HEK293 (cell line): ENCODE data around the gene BRD8.

Experiments used
- CTCF ChIA-PET: fragments of 350-600 bp; formaldehyde crosslinking; extraction: SDS; loops from one replicate; lab custom pipeline; 2021; ENCODE audit warnings: antibody characterized with exemption; lab: Yijun Ruan, JAX
- POLR2A ChIA-PET: fragments of 300-600 bp; formaldehyde crosslinking; extraction: SDS; loops from one replicate; lab custom pipeline; 2020; ENCODE audit warnings: antibody characterized with exemption, inconsistent platforms; lab: Yijun Ruan, JAX
- H3K27ac ChIP-seq: fragments of 200-500 bp; sonication (Bioruptor generic); 2 replicates; pipeline ENCODE4 v1.5.1; 2014; ENCODE audit warnings: low read depth, low read length, control low read depth, inconsistent platforms; ENCODE audit errors: extremely low read depth
- H3K36me3 ChIP-seq, 2 experiments: fragments of 200-500 bp in 1 of 2; sonication (Bioruptor generic) in 1 of 2; 1 replicate in 1 of 2; 2 replicates in 1 of 2; pipeline ENCODE4 v1.5.1; 2014 to 2017; ENCODE audit warnings: inconsistent platforms in 2 of 2, low read length in 2 of 2; ENCODE audit not compliant: control insufficient read depth in 2 of 2, insufficient read depth in 1 of 2
- H3K4me1 ChIP-seq: fragments of 200-500 bp; sonication (Bioruptor generic); 2 replicates; pipeline ENCODE4 v1.5.1; 2014; ENCODE audit warnings: mild to moderate bottlenecking, low read length, inconsistent platforms; ENCODE audit not compliant: control insufficient read depth, insufficient read depth
- H3K4me3 ChIP-seq: 2 replicates; pipeline ENCODE4 v1.5.1; 2011; ENCODE audit warnings: low read depth, mild to moderate bottlenecking, control low read depth, low read length, moderate library complexity
- H3K9me3 ChIP-seq: fragments of 200-500 bp; sonication (Bioruptor generic); 2 replicates; pipeline ENCODE4 v1.5.1; 2014; ENCODE audit warnings: low read depth, low read length, inconsistent platforms; ENCODE audit not compliant: control insufficient read depth, insufficient read depth
- MEIS1 ChIP-seq: sonication (generic); formaldehyde crosslinking; IDR thresholded peaks from 2 replicates; pipeline ENCODE4 v1.8.1; 2022; ENCODE audit warnings: missing genetic modification reagents, mild to moderate bottlenecking, borderline replicate concordance
- ZFHX2 ChIP-seq: fragments of 450-650 bp; formaldehyde crosslinking; conservative IDR thresholded peaks from 2 replicates; pipeline ENCODE4 v1.5.1; 2016; ENCODE audit warnings: missing biosample characterization, missing genetic modification characterization
- ZIC2 ChIP-seq: fragments of 450-650 bp; formaldehyde crosslinking; IDR thresholded peaks from 2 replicates; pipeline ENCODE4 v1.5.1; 2016; ENCODE audit warnings: missing biosample characterization, missing genetic modification characterization
- ZNF121 ChIP-seq: fragments of 450-650 bp; formaldehyde crosslinking; IDR thresholded peaks from 2 replicates; pipeline ENCODE4 v1.5.1; 2016; ENCODE audit warnings: missing biosample characterization, missing genetic modification characterization
- ZNF155 ChIP-seq: fragments of 450-650 bp; formaldehyde crosslinking; IDR thresholded peaks from 2 replicates; pipeline ENCODE4 v1.5.1; 2016; ENCODE audit warnings: missing biosample characterization, missing genetic modification characterization
- ZNF174 ChIP-seq: fragments of 450-650 bp; formaldehyde crosslinking; IDR thresholded peaks from 2 replicates; pipeline ENCODE4 v1.5.0; 2017; ENCODE audit warnings: missing biosample characterization, mild to moderate bottlenecking, missing genetic modification characterization
- ZNF175 ChIP-seq: fragments of 450-650 bp; formaldehyde crosslinking; IDR thresholded peaks from 2 replicates; pipeline ENCODE4 v1.5.1; 2016; ENCODE audit warnings: missing biosample characterization, missing genetic modification characterization
- ZNF184 ChIP-seq: fragments of 450-650 bp; IDR thresholded peaks from 2 replicates; pipeline ENCODE4 v1.5.1; 2018; ENCODE audit warnings: missing biosample characterization, mild to moderate bottlenecking, missing genetic modification characterization
- ZNF202 ChIP-seq: fragments of 450-650 bp; formaldehyde crosslinking; IDR thresholded peaks from 2 replicates; pipeline ENCODE4 v1.5.1; 2016; ENCODE audit warnings: missing biosample characterization, missing genetic modification characterization, borderline replicate concordance
- ZNF214 ChIP-seq: fragments of 450-650 bp; formaldehyde crosslinking; IDR thresholded peaks from 2 replicates; pipeline ENCODE4 v1.5.1; 2017; ENCODE audit warnings: missing biosample characterization, mild to moderate bottlenecking, missing genetic modification characterization, borderline replicate concordance
- ZNF223 ChIP-seq: fragments of 450-650 bp; formaldehyde crosslinking; IDR thresholded peaks from 2 replicates; pipeline ENCODE4 v1.5.1; 2016; ENCODE audit warnings: missing biosample characterization, missing genetic modification characterization
- ZNF23 ChIP-seq: fragments of 450-650 bp; formaldehyde crosslinking; IDR thresholded peaks from 2 replicates; pipeline ENCODE4 v1.5.1; 2016; ENCODE audit warnings: missing biosample characterization, missing genetic modification characterization, borderline replicate concordance
- ZNF239 ChIP-seq: fragments of 450-650 bp; formaldehyde crosslinking; IDR thresholded peaks from 2 replicates; pipeline ENCODE4 v1.5.1; 2016; ENCODE audit warnings: missing biosample characterization, missing genetic modification characterization
- ZNF274 ChIP-seq, 2 experiments: fragments of 200-500 bp in 1 of 2; fragments of 450-650 bp in 1 of 2; sonication (Bioruptor generic) in 1 of 2; formaldehyde crosslinking in 1 of 2; IDR thresholded peaks; 2 replicates each; pipeline versions ENCODE4 v1.5.1 to v1.6.1; 2014 to 2016; ENCODE audit warnings: borderline replicate concordance in 1 of 2, inconsistent platforms in 1 of 2, low read length in 1 of 2, missing biosample characterization in 1 of 2, missing genetic modification characterization in 1 of 2
- ZNF324 ChIP-seq: fragments of 450-650 bp; formaldehyde crosslinking; IDR thresholded peaks from 2 replicates; pipeline ENCODE4 v1.5.1; 2016; ENCODE audit warnings: missing biosample characterization, missing genetic modification characterization
- ZNF335 ChIP-seq: fragments of 450-650 bp; formaldehyde crosslinking; conservative IDR thresholded peaks from 2 replicates; pipeline ENCODE4 v1.5.1; 2016; ENCODE audit warnings: missing biosample characterization, missing genetic modification characterization
- ZNF394 ChIP-seq: fragments of 450-650 bp; formaldehyde crosslinking; IDR thresholded peaks from 2 replicates; pipeline ENCODE4 v1.5.1; 2016; ENCODE audit warnings: missing biosample characterization, missing genetic modification characterization, mild to moderate bottlenecking, moderate library complexity, borderline replicate concordance
- ZNF501 ChIP-seq: fragments of 450-650 bp; formaldehyde crosslinking; IDR thresholded peaks from 2 replicates; pipeline ENCODE4 v1.5.1; 2016; ENCODE audit warnings: missing biosample characterization, missing genetic modification characterization
- ZNF560 ChIP-seq: fragments of 450-650 bp; formaldehyde crosslinking; IDR thresholded peaks from 2 replicates; pipeline ENCODE4 v1.5.1; 2017; ENCODE audit warnings: missing biosample characterization, missing genetic modification characterization, borderline replicate concordance
- ZNF596 ChIP-seq: fragments of 450-650 bp; IDR thresholded peaks from 2 replicates; pipeline ENCODE4 v1.5.0; 2018; ENCODE audit warnings: missing biosample characterization, mild to moderate bottlenecking, missing genetic modification characterization, moderate library complexity
- ZNF623 ChIP-seq: fragments of 450-650 bp; formaldehyde crosslinking; IDR thresholded peaks from 2 replicates; pipeline ENCODE4 v1.5.1; 2016; ENCODE audit warnings: missing biosample characterization, missing genetic modification characterization
- TF ChIP-seq, protein P1 (sequence below): fragments of 450-650 bp; formaldehyde crosslinking; IDR thresholded peaks from 2 replicates; pipeline ENCODE4 v1.5.1; 2016; ENCODE audit warnings: missing biosample characterization, missing genetic modification characterization, low read depth
- TF ChIP-seq, protein P2 (sequence below): fragments of 450-650 bp; formaldehyde crosslinking; IDR thresholded peaks from 2 replicates; pipeline ENCODE4 v1.5.1; 2016; ENCODE audit warnings: missing biosample characterization, missing genetic modification characterization
- TF ChIP-seq, protein P3 (sequence below): fragments of 450-650 bp; formaldehyde crosslinking; IDR thresholded peaks from 2 replicates; pipeline ENCODE4 v1.5.1; 2016; ENCODE audit warnings: missing biosample characterization, missing genetic modification characterization

The BRD8 gene

DNA sequence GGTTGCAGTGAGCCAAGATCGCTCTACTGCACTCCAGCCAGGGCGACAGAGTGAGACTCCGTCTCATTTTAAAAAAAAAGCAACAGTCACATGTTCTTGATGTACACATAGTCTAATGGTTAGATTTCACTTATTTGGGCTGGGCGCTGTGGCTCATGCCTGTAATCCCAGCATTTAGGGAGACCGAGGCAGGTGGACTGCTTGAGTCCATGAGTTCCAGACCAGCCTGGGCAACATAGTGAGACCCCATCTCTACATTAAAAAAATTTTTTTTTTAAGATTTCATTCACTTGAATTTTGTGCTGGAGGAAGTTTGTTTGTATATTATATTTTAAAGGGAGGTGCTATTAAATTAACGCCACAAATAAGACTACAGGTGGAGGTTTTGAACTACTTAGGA lies 72.7 kb downstream of the BRD8 start:
- H3K9me3 ChIP-seq, result no peaks in the 10 kb centered on the region
- H3K27ac ChIP-seq, result no peak overlapping the region
- H3K4me3 ChIP-seq, result no peak overlapping the region
- peaks cover 17% of the 10 kb centered on the region for H3K4me1 ChIP-seq
- ChIA-PET POLR2A (no interaction called here), CTCF (no interaction called here)
- TF ChIP-seq ZNF155, result no peak
- peak; percentile 79; the same call in 1 of the 2 replicates for TF ChIP-seq ZNF121 (tag by site-specific recombination)
- H3K36me3 ChIP-seq, result no peaks in the 10 kb centered on the region

DNA sequence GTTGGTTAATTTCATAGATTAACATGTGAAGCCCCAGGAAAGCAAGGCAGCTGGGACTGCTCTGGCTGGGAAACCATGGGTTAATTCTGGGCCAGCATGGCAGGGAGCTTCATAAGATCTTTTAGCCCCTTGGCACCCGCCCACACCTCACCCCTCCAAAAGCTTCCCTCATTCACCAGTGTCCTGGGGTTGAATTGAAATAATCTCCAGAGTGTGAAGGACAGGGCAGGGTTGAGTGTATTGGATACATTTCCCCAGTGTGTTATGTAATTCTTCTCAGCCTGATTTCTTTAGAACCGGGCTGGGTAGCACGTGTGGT lies 75.2 kb downstream of the BRD8 start:
- ChIA-PET CTCF (interaction anchor here (1.1 to 2.5 kb wide), 2 partner anchors 26 to 31 kb away, joined by 6 to 15 read pairs; no protein-coding TSS in a partner anchor), POLR2A (no interaction called here)
- Histone ChIP-seq H3K36me3 (no peaks in the 10 kb centered on the region), H3K9me3 (no peaks in the 10 kb centered on the region), H3K4me3 (no peak overlapping the region), H3K27ac (no peak overlapping the region), H3K4me1 (no peaks in the 10 kb centered on the region)
- TF ChIP-seq ZNF175 (tag by site-specific recombination) (no peak), ZIC2 (tag by site-specific recombination) (peak; percentile 79), ZNF223 (tag by site-specific recombination) (no peak), ZNF560 (tag by site-specific recombination) (no peak), ZNF274 (IDR thresholded peaks at IDR 0.05; ENCODE audit: low read length) (no peak), ZNF274 (tag by site-specific recombination; IDR thresholded peaks at IDR 0.05; ENCODE audit: borderline replicate concordance) (no peak), ZNF184 (tag by site-specific recombination) (no peak), ZNF23 (tag by site-specific recombination) (no peak), ZNF596 (tag by site-specific recombination) (no peak), ZFHX2 (tag by site-specific recombination) (no peak), ZNF623 (tag by site-specific recombination) (peak; percentile 22; the same call in 1 of the 2 replicates), ZNF335 (no peak), ZNF501 (tag by site-specific recombination) (no peak)
- TF ChIP-seq, protein P1, sequence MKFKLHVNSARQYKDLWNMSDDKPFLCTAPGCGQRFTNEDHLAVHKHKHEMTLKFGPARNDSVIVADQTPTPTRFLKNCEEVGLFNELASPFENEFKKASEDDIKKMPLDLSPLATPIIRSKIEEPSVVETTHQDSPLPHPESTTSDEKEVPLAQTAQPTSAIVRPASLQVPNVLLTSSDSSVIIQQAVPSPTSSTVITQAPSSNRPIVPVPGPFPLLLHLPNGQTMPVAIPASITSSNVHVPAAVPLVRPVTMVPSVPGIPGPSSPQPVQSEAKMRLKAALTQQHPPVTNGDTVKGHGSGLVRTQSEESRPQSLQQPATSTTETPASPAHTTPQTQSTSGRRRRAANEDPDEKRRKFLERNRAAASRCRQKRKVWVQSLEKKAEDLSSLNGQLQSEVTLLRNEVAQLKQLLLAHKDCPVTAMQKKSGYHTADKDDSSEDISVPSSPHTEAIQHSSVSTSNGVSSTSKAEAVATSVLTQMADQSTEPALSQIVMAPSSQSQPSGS (tag by site-specific recombination), result no peak
- TF ChIP-seq, protein P2, sequence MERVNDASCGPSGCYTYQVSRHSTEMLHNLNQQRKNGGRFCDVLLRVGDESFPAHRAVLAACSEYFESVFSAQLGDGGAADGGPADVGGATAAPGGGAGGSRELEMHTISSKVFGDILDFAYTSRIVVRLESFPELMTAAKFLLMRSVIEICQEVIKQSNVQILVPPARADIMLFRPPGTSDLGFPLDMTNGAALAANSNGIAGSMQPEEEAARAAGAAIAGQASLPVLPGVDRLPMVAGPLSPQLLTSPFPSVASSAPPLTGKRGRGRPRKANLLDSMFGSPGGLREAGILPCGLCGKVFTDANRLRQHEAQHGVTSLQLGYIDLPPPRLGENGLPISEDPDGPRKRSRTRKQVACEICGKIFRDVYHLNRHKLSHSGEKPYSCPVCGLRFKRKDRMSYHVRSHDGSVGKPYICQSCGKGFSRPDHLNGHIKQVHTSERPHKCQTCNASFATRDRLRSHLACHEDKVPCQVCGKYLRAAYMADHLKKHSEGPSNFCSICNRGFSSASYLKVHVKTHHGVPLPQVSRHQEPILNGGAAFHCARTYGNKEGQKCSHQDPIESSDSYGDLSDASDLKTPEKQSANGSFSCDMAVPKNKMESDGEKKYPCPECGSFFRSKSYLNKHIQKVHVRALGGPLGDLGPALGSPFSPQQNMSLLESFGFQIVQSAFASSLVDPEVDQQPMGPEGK (tag by site-specific recombination), result no peak

DNA sequence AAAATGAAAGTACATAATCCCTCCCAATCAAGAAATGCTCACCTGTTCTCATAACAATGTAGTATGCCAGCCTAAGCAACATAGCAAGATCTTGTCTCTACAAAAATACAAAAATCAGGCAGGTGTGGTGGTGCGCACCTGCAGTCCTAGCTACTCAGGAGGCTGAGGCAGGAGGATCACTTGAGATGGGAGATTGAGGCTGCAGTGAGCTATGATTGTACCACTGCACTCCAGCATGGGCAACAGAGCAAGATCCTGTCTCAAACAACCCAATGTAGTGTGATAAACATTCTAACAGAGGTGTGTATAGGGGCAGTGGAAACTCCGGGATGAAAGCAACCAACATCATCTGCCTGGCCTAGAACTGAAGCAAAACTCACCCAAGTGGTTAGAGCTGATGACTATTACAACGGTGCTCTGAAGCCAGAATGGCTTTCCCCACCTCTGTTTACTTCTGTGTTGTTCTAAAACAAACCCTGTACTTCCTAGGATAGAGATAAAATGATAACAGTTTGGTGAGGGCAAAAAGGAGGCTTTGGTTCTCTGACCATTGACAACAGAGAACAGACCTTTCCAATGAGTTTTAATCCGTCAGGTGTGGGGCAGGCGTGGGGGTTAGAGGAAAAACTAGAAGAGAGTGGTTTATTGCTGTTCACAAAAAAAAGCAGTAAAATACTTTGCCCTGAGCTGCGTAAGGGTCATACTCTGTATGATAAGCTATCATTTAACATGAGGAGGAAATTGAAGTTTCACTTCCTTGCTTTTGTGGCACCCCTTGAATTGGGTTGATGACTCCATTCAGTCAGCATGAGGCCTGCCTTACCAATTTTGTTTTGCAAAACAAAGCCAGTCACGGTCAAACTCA lies 75.7 kb downstream of the BRD8 start:
- Histone ChIP-seq H3K27ac (no peak overlapping the region), H3K36me3 (no peaks in the 10 kb centered on the region), H3K4me1 (no peaks in the 10 kb centered on the region), H3K9me3 (no peaks in the 10 kb centered on the region), H3K4me3 (no peak overlapping the region)
- POLR2A ChIA-PET, result interaction anchor here (0.6 kb wide), 1 partner anchor 11 kb away, joined by 7 read pairs; no protein-coding TSS in a partner anchor
- CTCF ChIA-PET, result interaction anchor here (1.1 to 2.5 kb wide), 2 partner anchors 25 to 32 kb away, joined by 6 to 15 read pairs; no protein-coding TSS in a partner anchor
- TF ChIP-seq MEIS1 (CRISPR knock-in tag) (no peak), ZNF202 (tag by site-specific recombination) (no peak), ZNF394 (tag by site-specific recombination) (no peak), ZNF214 (tag by site-specific recombination) (no peak), ZNF239 (no peak), ZNF174 (tag by site-specific recombination) (no peak), ZNF324 (tag by site-specific recombination) (no peak)
- TF ChIP-seq, protein P3, sequence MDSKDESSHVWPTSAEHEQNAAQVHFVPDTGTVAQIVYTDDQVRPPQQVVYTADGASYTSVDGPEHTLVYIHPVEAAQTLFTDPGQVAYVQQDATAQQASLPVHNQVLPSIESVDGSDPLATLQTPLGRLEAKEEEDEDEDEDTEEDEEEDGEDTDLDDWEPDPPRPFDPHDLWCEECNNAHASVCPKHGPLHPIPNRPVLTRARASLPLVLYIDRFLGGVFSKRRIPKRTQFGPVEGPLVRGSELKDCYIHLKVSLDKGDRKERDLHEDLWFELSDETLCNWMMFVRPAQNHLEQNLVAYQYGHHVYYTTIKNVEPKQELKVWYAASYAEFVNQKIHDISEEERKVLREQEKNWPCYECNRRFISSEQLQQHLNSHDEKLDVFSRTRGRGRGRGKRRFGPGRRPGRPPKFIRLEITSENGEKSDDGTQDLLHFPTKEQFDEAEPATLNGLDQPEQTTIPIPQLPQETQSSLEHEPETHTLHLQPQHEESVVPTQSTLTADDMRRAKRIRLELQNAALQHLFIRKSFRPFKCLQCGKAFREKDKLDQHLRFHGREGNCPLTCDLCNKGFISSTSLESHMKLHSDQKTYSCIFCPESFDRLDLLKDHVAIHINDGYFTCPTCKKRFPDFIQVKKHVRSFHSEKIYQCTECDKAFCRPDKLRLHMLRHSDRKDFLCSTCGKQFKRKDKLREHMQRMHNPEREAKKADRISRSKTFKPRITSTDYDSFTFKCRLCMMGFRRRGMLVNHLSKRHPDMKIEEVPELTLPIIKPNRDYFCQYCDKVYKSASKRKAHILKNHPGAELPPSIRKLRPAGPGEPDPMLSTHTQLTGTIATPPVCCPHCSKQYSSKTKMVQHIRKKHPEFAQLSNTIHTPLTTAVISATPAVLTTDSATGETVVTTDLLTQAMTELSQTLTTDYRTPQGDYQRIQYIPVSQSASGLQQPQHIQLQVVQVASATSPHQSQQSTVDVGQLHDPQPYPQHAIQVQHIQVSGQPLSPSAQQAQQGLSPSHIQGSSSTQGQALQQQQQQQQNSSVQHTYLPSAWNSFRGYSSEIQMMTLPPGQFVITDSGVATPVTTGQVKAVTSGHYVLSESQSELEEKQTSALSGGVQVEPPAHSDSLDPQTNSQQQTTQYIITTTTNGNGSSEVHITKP (tag by site-specific recombination), result peak; percentile 86
